Spinal cord (tissue), 10 donors: ENCODE data around the gene FUT9. TPM values are rescaled to one million over a fixed set of nuclear protein-coding genes. Genes with fewer than 3 reads are reported as not detected.
A peak's percentile ranks its signal among the peaks of the same experiment; 100 is the strongest.

ENCODE experiments used
- DNase-seq, 6 donors: peaks; one replicate each; pipeline versions ENCODE4 v3.0.0 to v3.0.0-alpha.2; 2013 to 2015; ENCODE audit warnings: low spot score in 6 of 6, low read depth in 4 of 6
- H3K27ac ChIP-seq: one replicate; pipeline ENCODE4 v1.5.1; 2013; ENCODE audit warnings: low read depth, low read length, control low read depth
- H3K27me3 ChIP-seq: one replicate; pipeline ENCODE4 v1.6.1; 2013; ENCODE audit warnings: low read length; ENCODE audit not compliant: control insufficient read depth, insufficient read depth
- H3K36me3 ChIP-seq: one replicate; pipeline ENCODE4 v1.6.1; 2013; ENCODE audit warnings: low read length; ENCODE audit not compliant: control insufficient read depth, insufficient read depth
- H3K4me1 ChIP-seq: one replicate; pipeline ENCODE4 v1.6.1; 2013; ENCODE audit warnings: low read length; ENCODE audit not compliant: control insufficient read depth, insufficient read depth
- H3K4me3 ChIP-seq: one replicate; pipeline ENCODE4 v1.5.1; 2013; ENCODE audit warnings: low read depth, low read length, control low read depth
- H3K9me3 ChIP-seq: one replicate; pipeline ENCODE4 v1.6.1; 2013; ENCODE audit warnings: low read length; ENCODE audit not compliant: control insufficient read depth, insufficient read depth
- WGBS: methylation state at CpG from one replicate; pipeline ENCODE4 v1.1.5; 2013; ENCODE audit warnings: missing lambda C conversion rate; ENCODE audit not compliant: insufficient coverage; 5-methylcytosine and 5-hydroxymethylcytosine counted together
- long read RNA-seq, 4 donors: transcript quantifications; one replicate each; lab custom pipeline, GENCODE V29; 2026
- polyA plus RNA-seq, 2 donors: library from polyadenylated mRNA; unstranded; fragments of 120-200 nt; gene quantifications; one replicate each; pipeline ENCODE4 v1.2.1, GENCODE V29; 2013; ENCODE audit not compliant: insufficient read length in 2 of 2
- total RNA-seq, 2 donors: library from RNA; depleted of rRNA in 1 of 2; stranded (reverse); fragments of 120-200 nt in 1 of 2; fragments of >200 nt in 1 of 2; gene quantifications; one replicate each; pipeline versions ENCODE4 v1.2.3 to v1.2.4, GENCODE V29; 2013 to 2014
- donor health status: healthy.

Gene FUT9
- total RNA-seq (10 to 100 TPM; 17.4 to 89.4 TPM), polyA plus RNA-seq (10 to 100 TPM; 24.8 to 42.3 TPM)
- long read RNA-seq, donor 1, full-length matches to known transcripts, result 8 of 8 reads
- long read RNA-seq, donor 1, partial matches to known transcripts, result 0 of 8 reads
- long read RNA-seq, donor 1, other reads (novel, unspliced or antisense), result 0 of 8 reads
- long read RNA-seq, donor 2, full-length matches to known transcripts, result 4 of 4 reads
- long read RNA-seq, donor 2, partial matches to known transcripts, result 0 of 4 reads
- long read RNA-seq, donor 2, other reads (novel, unspliced or antisense), result 0 of 4 reads
- long read RNA-seq, donor 3, full-length matches to known transcripts, result 5 of 5 reads
- long read RNA-seq, donor 3, partial matches to known transcripts, result 0 of 5 reads
- long read RNA-seq, donor 3, other reads (novel, unspliced or antisense), result 0 of 5 reads
- long read RNA-seq, donor 4, result 0 reads

DNA sequence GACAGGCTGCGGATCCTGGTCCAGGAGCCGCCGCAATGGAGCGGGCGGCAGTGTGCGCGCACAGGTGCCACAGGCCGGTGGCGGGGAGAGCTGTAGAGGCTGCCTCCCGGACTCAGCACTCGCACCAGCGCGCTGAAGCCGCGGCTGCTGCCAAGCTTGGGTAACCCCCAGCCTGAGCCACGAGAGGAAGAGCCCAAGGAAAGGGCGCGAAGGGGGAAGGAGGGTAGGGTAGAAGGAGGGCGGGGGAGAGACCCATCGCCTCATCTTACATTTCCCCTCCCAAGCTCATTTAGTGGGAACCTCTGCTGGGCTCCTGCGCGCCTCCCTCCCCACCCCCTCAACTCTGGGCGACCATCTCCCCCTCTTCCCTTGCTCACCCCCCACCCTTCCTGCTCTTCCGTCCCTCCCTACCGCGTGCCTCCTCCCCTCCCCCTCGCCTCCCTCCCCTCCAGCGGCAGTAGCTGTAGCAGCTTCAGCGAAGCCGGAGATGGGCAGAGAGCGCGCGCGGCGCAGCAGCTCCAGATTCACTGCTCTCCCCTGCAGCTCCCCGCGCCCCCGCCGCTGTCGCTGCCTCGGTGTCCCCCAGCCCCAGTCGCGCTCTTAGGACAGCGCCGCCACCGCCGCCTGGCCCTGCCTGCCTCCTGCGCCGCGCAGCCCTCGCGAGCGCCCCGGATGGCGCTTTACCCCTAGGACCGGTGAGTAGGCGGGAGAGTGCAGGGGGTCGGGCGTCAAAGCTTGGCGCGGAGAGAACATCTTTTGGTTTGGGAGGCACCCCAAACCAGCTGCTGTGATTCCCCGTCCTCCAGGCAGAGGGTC, at the start of gene FUT9:
Gene FUT9, plus strand, starts transcription at position 457 of the 816 bp plus-strand sequence. CDS start 187,182 bp downstream, outside the sequence.
- H3K27me3 ChIP-seq, result no peaks in the 10 kb centered on the region
- no peaks in the 10 kb centered on the region for H3K36me3 ChIP-seq
- peak in 5 of 6 donors; percentile 74 to 97 (median 81) for DNase-seq
- H3K4me3 ChIP-seq, result peak within 1 kb of the TSS; percentile 87
- peak within 1 kb of the TSS; percentile 96 for H3K27ac ChIP-seq
- H3K4me1 ChIP-seq, result no peaks in the 10 kb centered on the region
- H3K9me3 ChIP-seq, result no peaks in the 10 kb centered on the region
- under 1% methylated on average over 55 of the region's 62 CpGs for WGBS

GRCh38 chr6:95967594-95967993, 48.2 kb upstream of the FUT9 start:
- Histone ChIP-seq H3K36me3 (no peaks in the 10 kb centered on the region), H3K27ac (no peak overlapping the region), H3K4me1 (no peaks in the 10 kb centered on the region), H3K4me3 (no peak overlapping the region), H3K9me3 (peaks cover 3% of the 10 kb centered on the region), H3K27me3 (no peaks in the 10 kb centered on the region)
- DNase-seq, result no peak

DNA sequence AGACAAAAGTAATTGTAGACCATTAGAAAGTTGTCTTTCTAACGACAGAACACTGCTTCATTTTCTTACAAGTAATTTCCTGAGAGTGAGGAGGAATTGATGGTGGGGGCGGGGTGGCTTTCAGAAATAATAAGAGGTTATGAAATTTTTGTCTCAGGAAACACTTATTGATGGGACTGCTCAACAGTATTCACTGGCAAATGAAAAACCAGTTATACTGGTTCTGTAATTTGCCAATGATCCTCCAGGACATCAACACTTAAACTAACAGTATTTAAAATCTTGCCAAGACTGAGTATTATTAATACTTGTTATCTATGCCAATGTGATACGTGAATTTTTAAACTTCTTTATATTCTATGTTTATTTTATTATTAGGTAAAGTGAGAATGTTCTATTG, 41.8 kb upstream of the FUT9 start:
- Histone ChIP-seq H3K27ac (no peak overlapping the region), H3K36me3 (no peaks in the 10 kb centered on the region), H3K4me1 (no peaks in the 10 kb centered on the region), H3K27me3 (no peaks in the 10 kb centered on the region), H3K9me3 (no peaks in the 10 kb centered on the region), H3K4me3 (no peak overlapping the region)
- WGBS, result no CpG with 5 or more reads among the region's 3 CpGs
- DNase-seq, result no peak

- no peaks in the 10 kb centered on the region for H3K27me3 ChIP-seq
- H3K4me1 ChIP-seq, result no peaks in the 10 kb centered on the region
- H3K9me3 ChIP-seq, result no peaks in the 10 kb centered on the region
- no peaks in the 10 kb centered on the region for H3K36me3 ChIP-seq
- no peak overlapping the region for H3K27ac ChIP-seq
- DNase-seq, result no peak
- no peak overlapping the region for H3K4me3 ChIP-seq
- 100% methylated on average over 1 of the region's 2 CpGs for WGBS
Measured at GRCh38 chr6:95978230-95978629, 37.5 kb upstream of the FUT9 start.

- H3K9me3 ChIP-seq, result peaks cover 2% of the 10 kb centered on the region
- H3K4me1 ChIP-seq, result no peaks in the 10 kb centered on the region
- no peak overlapping the region for H3K4me3 ChIP-seq
- no peaks in the 10 kb centered on the region for H3K36me3 ChIP-seq
- H3K27me3 ChIP-seq, result no peaks in the 10 kb centered on the region
- no peak overlapping the region for H3K27ac ChIP-seq
- WGBS, result 92% methylated on average over 5 of the region's 5 CpGs
- no peak for DNase-seq
Measured at GRCh38 chr6:95991906-95992305, 23.9 kb upstream of the FUT9 start.

DNA sequence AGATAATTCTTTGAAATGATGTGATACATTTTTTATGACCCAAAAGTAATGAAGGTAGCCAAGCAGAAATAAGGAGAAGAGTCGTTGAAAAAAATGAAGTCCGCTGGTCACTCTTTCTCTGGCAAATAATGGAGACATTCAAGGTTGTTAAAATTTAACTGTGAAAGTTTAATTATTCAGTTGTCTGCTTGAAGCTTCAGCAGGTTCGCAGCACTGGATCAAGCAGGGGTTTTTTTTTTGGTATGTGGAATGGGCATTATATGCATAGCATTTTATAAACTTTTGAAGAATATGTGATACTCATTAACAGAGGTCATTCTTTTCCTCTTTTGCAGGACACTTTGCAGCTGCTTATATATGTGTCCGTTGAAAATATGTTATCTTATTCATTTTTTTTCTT, 21.6 kb upstream of the FUT9 start:
- H3K36me3 ChIP-seq, result no peaks in the 10 kb centered on the region
- no peaks in the 10 kb centered on the region for H3K4me1 ChIP-seq
- H3K9me3 ChIP-seq, result peaks cover 1% of the 10 kb centered on the region
- H3K4me3 ChIP-seq, result no peak overlapping the region
- 35% methylated on average over 2 of the region's 4 CpGs for WGBS
- no peaks in the 10 kb centered on the region for H3K27me3 ChIP-seq
- no peak for DNase-seq
- no peak overlapping the region for H3K27ac ChIP-seq

GRCh38 chr6:95998133-95998532, 17.6 kb upstream of the FUT9 start:
- peaks cover 6% of the 10 kb centered on the region for H3K9me3 ChIP-seq
- H3K27ac ChIP-seq, result no peak overlapping the region
- H3K4me3 ChIP-seq, result no peak overlapping the region
- H3K4me1 ChIP-seq, result no peaks in the 10 kb centered on the region
- H3K36me3 ChIP-seq, result no peaks in the 10 kb centered on the region
- WGBS, result 30% methylated on average over 3 of the region's 3 CpGs
- DNase-seq, result peak in 2 of 6 donors; percentile 7 to 17
- H3K27me3 ChIP-seq, result no peaks in the 10 kb centered on the region

- H3K27ac ChIP-seq, result no peak overlapping the region
- no peaks in the 10 kb centered on the region for H3K27me3 ChIP-seq
- no peak for DNase-seq
- 97% methylated on average over 7 of the region's 8 CpGs for whole genome bisulfite sequencing
- no peak overlapping the region for H3K4me3 ChIP-seq
- peaks cover 6% of the 10 kb centered on the region for H3K9me3 ChIP-seq
- no peaks in the 10 kb centered on the region for H3K36me3 ChIP-seq
- H3K4me1 ChIP-seq, result no peaks in the 10 kb centered on the region
Measured at GRCh38 chr6:96001891-96002575, 13.7 kb upstream of the FUT9 start.

- Histone ChIP-seq H3K9me3 (peaks cover 6% of the 10 kb centered on the region), H3K36me3 (no peaks in the 10 kb centered on the region), H3K4me3 (no peak overlapping the region), H3K4me1 (no peaks in the 10 kb centered on the region), H3K27ac (no peak overlapping the region), H3K27me3 (no peaks in the 10 kb centered on the region)
- DNase-seq, result no peak
- 95% methylated on average over 3 of the region's 3 CpGs for WGBS
Measured at GRCh38 chr6:96002576-96002910, 13.2 kb upstream of the FUT9 start.
